GM19468 (cell line): Measurements from ENCODE around the gene SURF4.
"Not testable (repeated sequence)": the region's sequence is repeated elsewhere in the genome, so short reads cannot be mapped to it uniquely, and the experiment has no call there.

Experiments used
- ATAC-seq: cut with Tn5 transposase; IDR thresholded peaks from one replicate; pipeline ENCODE4 v1.9.1; 2021; ENCODE audit warnings: mild to moderate bottlenecking, moderate library complexity, moderate number of reproducible peaks; ENCODE audit not compliant: unreplicated experiment; ENCODE audit errors: extremely low read depth

Gene SURF4

GRCh38 chr9:133377721-133378216 lies 1.9 kb upstream of the SURF4 start:
- no peak for ATAC-seq

- not testable (repeated sequence) for ATAC-seq
These were observed 1.4 kb upstream of the SURF4 start for GRCh38 chr9:133377280-133377679.

GRCh38 chr9:133375116-133375723 lies 640 bp downstream of the SURF4 start:
- no peak for ATAC-seq

GRCh38 chr9:133374612-133375115 lies 1.2 kb downstream of the SURF4 start:
- ATAC-seq: no peak

GRCh38 chr9:133372144-133372543 lies 3.7 kb downstream of the SURF4 start:
- no peak for ATAC-seq

GRCh38 chr9:133371261-133371711 lies 4.6 kb downstream of the SURF4 start:
- no peak for ATAC-seq

GRCh38 chr9:133370685-133371084 lies 5.2 kb downstream of the SURF4 start:
- ATAC-seq: no peak

- no peak for ATAC-seq
These were observed 5.9 kb downstream of the SURF4 start for GRCh38 chr9:133369933-133370332.

- ATAC-seq: no peak
These were observed 6.4 kb downstream of the SURF4 start for GRCh38 chr9:133369422-133369821.

GRCh38 chr9:133368249-133368881 lies 7.5 kb downstream of the SURF4 start:
- no peak for ATAC-seq

- no peak for ATAC-seq
These were observed 8.1 kb downstream of the SURF4 start for GRCh38 chr9:133367778-133368177.

- no peak for ATAC-seq
These were observed 8.6 kb downstream of the SURF4 start for GRCh38 chr9:133367221-133367620.

- ATAC-seq: no peak
These were observed 9.4 kb downstream of the SURF4 start for GRCh38 chr9:133366435-133366834.

- no peak for ATAC-seq
These were observed 13.4 kb downstream of the SURF4 start for GRCh38 chr9:133362359-133363044.

GRCh38 chr9:133361507-133362092 lies 14.3 kb downstream of the SURF4 start:
- no peak for ATAC-seq

GRCh38 chr9:133360400-133361393 lies 15.2 kb downstream of the SURF4 start:
- no peak for ATAC-seq

GRCh38 chr9:133359399-133360175 lies 16.3 kb downstream of the SURF4 start:
- no peak for ATAC-seq

GRCh38 chr9:133357656-133358055 lies 18.2 kb downstream of the SURF4 start:
- ATAC-seq: no peak
